B cell (primary cell): ENCODE results near the gene TENM4. TPM values are rescaled to one million over a fixed set of nuclear protein-coding genes. Genes with fewer than 3 reads are reported as not detected.

Experiments used
- ATAC-seq: fragments of 200-7000 bp; cut with Tn5 transposase; one replicate; pipeline ENCODE4 v1.10.0; 2021; ENCODE audit warnings: low read depth, mild to moderate bottlenecking, moderate number of reproducible peaks, moderate library complexity
- CTCF ChIA-PET: fragments of 350-600 bp; sonication (Branson Sonifier 250); formaldehyde crosslinking; loops from one replicate; lab custom pipeline; 2021; ENCODE audit warnings: antibody characterized with exemption, inconsistent platforms; lab: Charles Lee
- POLR2A ChIA-PET: fragments of 350-600 bp; sonication (Branson Sonifier 250); formaldehyde crosslinking; loops from one replicate; lab custom pipeline; 2021; ENCODE audit warnings: antibody characterized with exemption; lab: Charles Lee
- DNase-seq: peaks from one replicate; pipeline ENCODE4 v3.0.0; 2013
- H2AFZ ChIP-seq: 2 replicates; pipeline ENCODE4 v1.6.1; 2012; ENCODE audit warnings: mild to moderate bottlenecking, low read depth, low read length; ENCODE audit not compliant: insufficient read depth, poor library complexity, severe bottlenecking
- H3K27ac ChIP-seq, 2 donors: 1 replicate in 1 of 2; 2 replicates in 1 of 2; pipeline ENCODE4 v1.5.1; 2012 to 2013; ENCODE audit warnings: low read length in 2 of 2, mild to moderate bottlenecking in 2 of 2, moderate library complexity in 1 of 2
- H3K27me3 ChIP-seq, 4 experiments: fragments of 200-600 bp in 1 of 4; sonication (generic) in 1 of 4; replicated peaks in 1 of 4; 1 replicate in 2 of 4; 2 replicates in 2 of 4; pipeline versions ENCODE4 v1.6.1 to v1.7.0; 2013 to 2016; ENCODE audit warnings: low read length in 3 of 4, mild to moderate bottlenecking in 2 of 4, mixed read lengths in 1 of 4, moderate library complexity in 1 of 4; ENCODE audit not compliant: insufficient read depth in 4 of 4, control insufficient read depth in 3 of 4; ENCODE audit errors: control extremely low read depth in 1 of 4
- H3K36me3 ChIP-seq, 2 experiments: replicated peaks in 1 of 2; 1 replicate in 1 of 2; 2 replicates in 1 of 2; pipeline versions ENCODE4 v1.6.1 to v1.7.1; 2013; ENCODE audit warnings: low read length in 1 of 2; ENCODE audit not compliant: insufficient read depth in 2 of 2, control insufficient read depth in 1 of 2; ENCODE audit errors: control extremely low read depth in 1 of 2, extremely low read depth in 1 of 2
- H3K4me1 ChIP-seq, 2 donors: fragments of 200-600 bp in 1 of 2; sonication (generic) in 1 of 2; 1 replicate in 1 of 2; 2 replicates in 1 of 2; pipeline versions ENCODE4 v1.5.1 to v1.6.1; 2013 to 2017; ENCODE audit warnings: low read length in 2 of 2; ENCODE audit not compliant: control insufficient read depth in 2 of 2, insufficient read depth in 2 of 2
- H3K4me2 ChIP-seq: replicated peaks from 2 replicates; pipeline ENCODE3; 2012; ENCODE audit warnings: mild to moderate bottlenecking, low read depth, low read length; ENCODE audit not compliant: poor library complexity, severe bottlenecking
- H3K4me3 ChIP-seq, 5 experiments: fragments of 200-600 bp in 1 of 5; sonication (generic) in 1 of 5; 1 replicate in 3 of 5; 2 replicates in 2 of 5; pipeline versions ENCODE4 v1.5.1 to v1.7.0; 2011 to 2016; ENCODE audit warnings: low read length in 4 of 5, mild to moderate bottlenecking in 4 of 5, low read depth in 2 of 5, control low read depth in 1 of 5, moderate library complexity in 1 of 5; ENCODE audit not compliant: insufficient read depth in 1 of 5; ENCODE audit errors: control extremely low read depth in 1 of 5, extremely low read depth in 1 of 5
- H3K79me2 ChIP-seq: fragments of 200-600 bp; sonication (generic); one replicate; pipeline ENCODE4 v1.6.0; 2016; ENCODE audit warnings: low read length; ENCODE audit not compliant: control insufficient read depth, insufficient read depth
- H3K9ac ChIP-seq: fragments of 200-600 bp; sonication (generic); 2 replicates; pipeline ENCODE4 v1.6.1; 2017; ENCODE audit warnings: mild to moderate bottlenecking, low read length, moderate library complexity
- H3K9me3 ChIP-seq, 3 donors: one replicate each; pipeline versions ENCODE4 v1.6.1 to v1.7.1; 2013; ENCODE audit warnings: low read length in 2 of 3; ENCODE audit not compliant: control insufficient read depth in 2 of 3, insufficient read depth in 1 of 3; ENCODE audit errors: control extremely low read depth in 1 of 3
- H4K20me1 ChIP-seq: 2 replicates; pipeline ENCODE4 v1.6.0; 2012; ENCODE audit warnings: mild to moderate bottlenecking, low read length; ENCODE audit not compliant: insufficient read depth, control insufficient read depth, poor library complexity, severe bottlenecking
- H3K27ac Mint-ChIP-seq: one replicate; pipeline ENCODE4 v1.8.0; 2021; ENCODE audit warnings: mixed read lengths
- H3K27me3 Mint-ChIP-seq: one replicate; pipeline ENCODE4 v1.8.0; 2021; ENCODE audit warnings: mixed read lengths
- H3K4me1 Mint-ChIP-seq: one replicate; pipeline ENCODE4 v1.8.0; 2021; ENCODE audit warnings: mixed read lengths
- H3K4me3 Mint-ChIP-seq: one replicate; pipeline ENCODE4 v1.8.0; 2021; ENCODE audit warnings: mixed read lengths
- H3K9me3 Mint-ChIP-seq: one replicate; pipeline ENCODE4 v1.8.0; 2022; ENCODE audit warnings: mixed read lengths; ENCODE audit not compliant: insufficient read depth
- EZH2 ChIP-seq: IDR thresholded peaks from 2 replicates; pipeline ENCODE4 v1.6.1; 2012; ENCODE audit warnings: borderline replicate concordance, low read depth, mild to moderate bottlenecking, moderate library complexity, low read length; ENCODE audit not compliant: insufficient read depth, poor library complexity, severe bottlenecking
- WGBS: methylation state at CpG from one replicate; pipeline ENCODE4 v1.1.5; 2013; ENCODE audit warnings: missing lambda C conversion rate; ENCODE audit not compliant: insufficient coverage; 5-methylcytosine and 5-hydroxymethylcytosine counted together
- intact Hi-C: fragments of 100-400 bp; cut with micrococcal nuclease; formaldehyde crosslinking; loops from one replicate; pipeline ENCODE4 v1.10.0; 2022
- polyA plus RNA-seq: library from polyadenylated mRNA; depleted of rRNA; stranded (reverse); fragments of >200 nt; gene quantifications from 2 replicates; pipeline ENCODE4 v1.2.3, GENCODE V29; 2012
- total RNA-seq, 2 donors: library from RNA; stranded (reverse); fragments of 120-200 nt in 1 of 2; gene quantifications; 1 replicate in 1 of 2; 2 replicates in 1 of 2; pipeline versions ENCODE4 v1.2.3 to v1.2.4, GENCODE V29; 2013 to 2022
- TF ChIP-seq, protein P1 (sequence below): fragments of 200-600 bp; IDR thresholded peaks from one replicate; pipeline ENCODE4 v1.8.0; 2022; ENCODE audit warnings: antibody characterized with exemption, mild to moderate bottlenecking

The TENM4 gene
- total and polyA plus RNA-seq, 2 donors (not counting 1 experiment from before 2014, with no cell fraction given) = 0.09 to 5.7 TPM

DNA sequence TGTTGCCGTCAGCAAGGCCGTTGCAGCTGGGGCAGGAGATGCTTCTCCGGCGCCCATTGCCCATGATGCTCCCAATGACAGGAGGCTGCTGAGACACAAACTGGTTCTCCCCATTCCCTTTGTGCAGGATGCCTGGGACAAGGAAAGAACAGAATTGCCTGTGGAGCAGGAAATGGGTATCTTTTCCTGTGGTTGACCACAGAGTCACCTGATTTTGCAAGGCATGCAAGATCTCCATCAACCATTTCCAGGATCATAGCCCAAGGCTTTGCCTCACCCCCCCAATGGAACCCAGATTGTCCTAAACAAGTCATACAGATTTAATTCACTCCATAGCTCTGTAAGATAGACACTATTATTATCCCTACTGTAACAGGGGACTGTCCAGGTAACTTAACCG is 718.0 kb downstream of the TENM4 start:
- Histone ChIP-seq H3K79me2 (no peaks in the 10 kb centered on the region), H3K9ac (no peak overlapping the region), H3K36me3 (no peaks in the 10 kb centered on the region), H3K27me3 (peaks cover 0 to 1% (median 0%) of the 10 kb centered on the region in 4 experiments), H3K4me2 (no peak overlapping the region), H3K9me3 (no peaks in the 10 kb centered on the region), H3K27ac (no peak overlapping the region), H4K20me1 (no peaks in the 10 kb centered on the region), H3K4me3 (no peak overlapping the region), H2AFZ (no peak overlapping the region), H3K4me1 (no peaks in the 10 kb centered on the region)
- H3K9me3 Mint-ChIP-seq = no peaks in the 10 kb centered on the region
- H3K27me3 Mint-ChIP-seq = peaks cover 3% of the 10 kb centered on the region
- intact Hi-C loops = no loop called here
- POLR2A ChIA-PET = no interaction called here
- H3K27ac Mint-ChIP-seq = no peak overlapping the region
- H3K4me1 Mint-ChIP-seq = no peaks in the 10 kb centered on the region
- H3K4me3 Mint-ChIP-seq = no peak overlapping the region
- ATAC-seq = no peak
- WGBS = 100% methylated on average over 5 of the region's 5 CpGs
- TF ChIP-seq EZH2 = no peak
- TF ChIP-seq, protein P1, sequence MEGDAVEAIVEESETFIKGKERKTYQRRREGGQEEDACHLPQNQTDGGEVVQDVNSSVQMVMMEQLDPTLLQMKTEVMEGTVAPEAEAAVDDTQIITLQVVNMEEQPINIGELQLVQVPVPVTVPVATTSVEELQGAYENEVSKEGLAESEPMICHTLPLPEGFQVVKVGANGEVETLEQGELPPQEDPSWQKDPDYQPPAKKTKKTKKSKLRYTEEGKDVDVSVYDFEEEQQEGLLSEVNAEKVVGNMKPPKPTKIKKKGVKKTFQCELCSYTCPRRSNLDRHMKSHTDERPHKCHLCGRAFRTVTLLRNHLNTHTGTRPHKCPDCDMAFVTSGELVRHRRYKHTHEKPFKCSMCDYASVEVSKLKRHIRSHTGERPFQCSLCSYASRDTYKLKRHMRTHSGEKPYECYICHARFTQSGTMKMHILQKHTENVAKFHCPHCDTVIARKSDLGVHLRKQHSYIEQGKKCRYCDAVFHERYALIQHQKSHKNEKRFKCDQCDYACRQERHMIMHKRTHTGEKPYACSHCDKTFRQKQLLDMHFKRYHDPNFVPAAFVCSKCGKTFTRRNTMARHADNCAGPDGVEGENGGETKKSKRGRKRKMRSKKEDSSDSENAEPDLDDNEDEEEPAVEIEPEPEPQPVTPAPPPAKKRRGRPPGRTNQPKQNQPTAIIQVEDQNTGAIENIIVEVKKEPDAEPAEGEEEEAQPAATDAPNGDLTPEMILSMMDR = no peak
- no peak for DNase-seq
- CTCF ChIA-PET = no interaction called here

DNA sequence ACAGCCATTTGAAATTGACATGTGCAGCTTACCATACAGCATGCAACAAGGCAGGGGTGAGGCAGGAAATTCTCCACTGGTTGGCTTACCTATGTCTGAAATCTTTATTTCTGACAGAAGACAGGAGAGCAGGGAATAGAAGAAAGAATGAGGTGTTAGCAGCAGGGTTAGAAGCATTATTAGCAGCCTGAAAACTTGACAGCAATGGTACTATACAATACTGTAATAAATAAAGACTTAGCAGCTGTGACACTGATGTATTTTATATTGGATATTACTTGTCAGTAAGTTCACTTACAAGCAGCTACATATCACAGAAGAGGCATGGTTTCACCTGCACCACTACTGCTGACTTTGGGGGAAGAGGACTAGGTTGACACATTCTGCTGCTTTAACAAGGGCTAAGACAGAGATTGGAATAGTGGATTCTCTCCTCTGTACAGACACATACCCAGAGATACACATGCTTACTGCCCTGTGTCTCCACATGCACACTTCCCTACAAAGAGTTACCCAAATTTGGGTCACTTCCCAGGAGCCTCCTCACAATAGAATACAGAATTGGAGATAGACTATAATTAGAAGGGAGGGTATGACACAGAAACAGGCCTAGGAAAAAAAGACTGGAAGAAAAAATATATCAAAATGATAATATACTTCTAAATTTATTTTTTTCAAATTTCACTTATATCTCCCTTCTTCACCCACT is 720.4 kb downstream of the TENM4 start:
- no peaks in the 10 kb centered on the region for H3K79me2 ChIP-seq
- no peak overlapping the region for H3K4me2 ChIP-seq
- Mint-ChIP-seq H3K4me1 (no peaks in the 10 kb centered on the region), H3K9me3 (no peaks in the 10 kb centered on the region), H3K27ac (no peak overlapping the region), H3K4me3 (no peak overlapping the region), H3K27me3 (peaks cover 6% of the 10 kb centered on the region)
- peaks cover 0 to 4% (median 0%) of the 10 kb centered on the region in 4 experiments for H3K27me3 ChIP-seq
- no peak overlapping the region for H3K4me3 ChIP-seq
- no peak overlapping the region for H3K9ac ChIP-seq
- no peak overlapping the region for H3K27ac ChIP-seq
- H2AFZ ChIP-seq = no peak overlapping the region
- intact Hi-C loops = no loop called here
- CTCF ChIA-PET = no interaction called here
- H3K9me3 ChIP-seq = no peaks in the 10 kb centered on the region
- POLR2A ChIA-PET = no interaction called here
- ATAC-seq = no peak
- no peaks in the 10 kb centered on the region for H3K4me1 ChIP-seq
- no peak for TF ChIP-seq EZH2
- TF ChIP-seq, protein P1 = no peak
- H3K36me3 ChIP-seq = no peaks in the 10 kb centered on the region
- no peak for DNase-seq
- H4K20me1 ChIP-seq = no peaks in the 10 kb centered on the region
